GM18909 (cell line): Measurements from ENCODE around the gene C22orf39.
A peak's percentile ranks its signal among the peaks of the same experiment; 100 is the strongest.

Source experiments
- ATAC-seq: cut with Tn5 transposase; IDR thresholded peaks from one replicate; pipeline ENCODE4 v1.9.1; 2021; ENCODE audit warnings: mild to moderate bottlenecking; ENCODE audit not compliant: unreplicated experiment, poor library complexity

Gene C22orf39

DNA sequence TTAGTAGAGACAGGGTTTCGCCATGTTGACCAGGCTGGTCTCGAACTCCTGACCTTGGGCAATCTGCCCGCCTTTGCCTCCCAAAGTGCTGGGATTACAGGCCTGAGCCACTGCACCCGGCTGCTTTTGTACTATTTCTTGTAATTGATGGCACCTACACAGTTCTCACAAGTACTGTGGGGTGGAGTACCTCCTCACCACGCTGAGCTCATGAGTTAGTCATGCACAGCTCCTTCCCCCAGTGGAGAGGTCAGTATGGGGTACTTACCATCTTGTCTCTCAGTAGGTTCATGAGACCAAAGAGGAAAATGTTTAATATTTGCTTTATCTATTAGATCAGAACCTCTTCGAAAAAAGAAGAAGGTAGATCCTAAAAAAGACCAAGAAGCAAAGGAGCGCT is 13.1 kb downstream of the C22orf39 start:
- no peak for ATAC-seq

DNA sequence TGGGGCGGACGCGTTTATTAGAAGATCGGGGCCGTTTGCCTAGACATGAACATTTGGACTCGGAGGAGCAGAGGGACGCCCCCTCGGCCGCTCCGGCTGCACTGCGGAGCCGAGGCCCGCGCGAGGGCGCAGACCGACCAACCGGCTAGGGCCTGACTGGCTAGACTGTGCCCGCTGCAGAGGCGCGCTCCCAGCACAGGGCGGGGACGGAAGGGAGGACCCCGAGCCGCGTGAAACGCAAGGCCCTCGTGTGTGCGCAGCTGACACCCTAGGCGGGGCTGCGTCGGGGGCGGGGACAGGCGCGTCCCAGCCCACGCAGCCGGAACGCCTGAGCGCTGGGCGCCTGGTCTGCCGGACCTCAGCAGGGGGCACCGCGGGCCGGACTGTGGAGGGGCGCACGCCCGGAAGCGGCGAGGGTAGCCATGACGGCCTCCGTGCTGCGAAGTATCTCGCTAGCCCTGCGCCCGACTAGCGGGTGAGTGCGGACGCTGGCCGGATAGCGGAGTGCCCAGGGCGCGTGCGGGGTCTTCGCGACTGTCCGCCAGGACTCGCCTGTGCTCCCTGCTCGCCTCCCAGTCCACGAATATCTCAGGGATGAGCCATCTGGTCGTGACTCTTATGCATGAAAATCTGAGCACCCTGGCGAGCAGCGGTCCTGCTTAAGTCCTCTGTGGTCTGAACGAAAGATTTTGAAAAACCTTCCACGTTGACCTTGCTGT is 15.2 kb downstream of the C22orf39 start, which contains the start of gene MRPL40:
Gene MRPL40, plus strand, starts transcription at position 413 of the 719 bp plus-strand sequence. Its CDS starts 10 bp downstream, at position 423.
- peak; percentile 83 for ATAC-seq

DNA sequence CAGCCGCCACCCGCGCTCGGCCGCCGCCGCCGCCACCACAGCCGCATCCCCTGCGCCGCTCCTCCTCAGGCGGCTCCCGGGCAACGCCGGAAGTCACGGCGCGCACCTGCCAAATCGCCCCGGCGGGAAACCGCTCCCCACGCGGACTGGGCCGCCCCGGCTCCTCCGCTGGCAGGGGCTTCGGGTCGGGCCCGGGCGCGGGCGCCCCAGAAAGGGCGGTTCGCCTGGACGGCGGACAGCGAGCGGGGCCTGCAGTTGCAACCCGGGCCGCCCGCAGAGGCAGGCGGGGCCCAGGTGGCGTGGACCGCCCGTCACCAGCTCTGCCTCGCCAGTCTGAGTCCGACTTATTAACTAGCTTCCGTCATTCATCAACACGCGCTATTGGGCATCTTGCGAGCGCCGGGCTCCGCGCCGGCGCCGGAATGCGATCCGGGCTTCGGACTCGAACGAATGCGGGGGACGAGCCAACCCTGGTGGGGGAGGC is 15.8 kb downstream of the C22orf39 start, which contains the start of gene HIRA:
Gene HIRA, minus strand, starts transcription at position 85 of the 484 bp plus-strand sequence. CDS start 257 bp downstream, outside the sequence.
- ATAC-seq: peak; percentile 57

DNA sequence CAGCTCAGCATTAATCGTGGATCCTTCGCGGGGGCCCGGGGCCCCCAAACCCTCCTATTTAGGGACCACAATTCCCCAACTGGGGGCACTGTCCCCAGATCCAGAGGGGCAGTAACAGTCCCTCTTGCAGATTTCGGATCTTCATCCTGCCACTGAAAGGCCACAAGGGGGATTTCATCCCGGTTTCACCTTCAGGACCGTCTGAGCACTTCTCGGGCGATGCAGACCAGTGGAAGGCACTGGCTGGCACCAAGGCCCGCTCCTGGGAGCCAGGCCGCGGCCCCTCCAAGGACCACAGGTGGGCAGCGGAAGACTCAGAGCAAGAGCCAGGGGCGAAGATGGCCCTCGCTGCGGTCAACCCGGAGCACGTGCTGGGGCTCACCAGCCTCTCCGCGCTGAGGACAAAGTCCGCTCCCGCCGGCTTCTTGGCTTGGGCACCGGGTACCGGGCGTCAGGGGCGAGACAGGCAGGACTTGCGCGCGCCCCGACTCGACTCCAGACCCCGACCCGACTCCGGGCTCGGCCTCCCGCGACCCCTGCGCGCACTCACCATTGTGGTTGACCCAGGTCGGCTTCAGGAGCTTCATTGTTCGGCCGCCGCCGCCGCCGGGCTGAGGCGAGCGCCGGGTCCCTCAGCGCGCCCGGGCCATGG is 16.5 kb downstream of the C22orf39 start:
- ATAC-seq: peak; percentile 13

DNA sequence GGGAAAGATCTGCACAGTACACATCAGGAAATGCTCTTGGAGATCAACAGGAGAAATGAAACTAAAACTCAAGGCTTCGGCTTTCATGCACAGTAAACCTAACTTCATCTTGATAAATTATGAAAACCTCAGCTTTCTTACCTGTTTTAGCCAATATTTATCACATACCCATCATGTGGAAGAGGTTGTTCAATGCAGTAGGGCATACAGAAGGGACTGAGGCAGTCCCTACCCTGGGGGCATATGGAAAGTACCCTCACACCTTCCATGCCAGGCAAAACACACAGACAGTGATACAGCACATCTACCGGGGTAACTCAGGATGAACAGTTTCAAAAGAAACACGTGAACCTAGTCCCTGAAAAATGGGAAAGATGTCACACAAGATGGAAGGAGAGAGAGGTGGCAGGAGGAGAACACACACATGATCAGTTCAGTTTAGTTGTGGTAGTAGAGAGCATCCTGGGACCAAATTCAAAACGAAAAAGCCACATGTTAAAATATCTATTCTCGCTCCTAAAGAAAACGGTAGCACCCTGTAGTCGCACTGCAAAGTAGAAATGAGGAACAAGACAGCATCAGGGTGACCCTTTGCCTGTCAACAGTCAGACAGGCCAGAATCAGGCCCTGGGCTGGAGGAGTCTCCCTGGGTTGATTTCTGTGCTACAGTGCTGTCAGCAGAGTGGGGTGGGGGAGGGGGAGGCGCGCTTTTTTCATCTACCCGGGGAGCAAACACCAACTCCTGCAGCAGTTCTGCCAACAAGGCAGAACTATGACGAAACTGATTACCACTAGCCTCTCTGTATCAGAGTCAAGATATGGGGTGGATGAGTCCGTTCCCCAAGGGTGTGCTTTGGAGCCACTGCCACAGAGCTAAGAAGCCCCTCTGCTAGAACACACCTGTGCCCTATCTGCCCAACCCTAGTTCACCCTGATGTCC is 17.3 kb downstream of the C22orf39 start:
- ATAC-seq: no peak

DNA sequence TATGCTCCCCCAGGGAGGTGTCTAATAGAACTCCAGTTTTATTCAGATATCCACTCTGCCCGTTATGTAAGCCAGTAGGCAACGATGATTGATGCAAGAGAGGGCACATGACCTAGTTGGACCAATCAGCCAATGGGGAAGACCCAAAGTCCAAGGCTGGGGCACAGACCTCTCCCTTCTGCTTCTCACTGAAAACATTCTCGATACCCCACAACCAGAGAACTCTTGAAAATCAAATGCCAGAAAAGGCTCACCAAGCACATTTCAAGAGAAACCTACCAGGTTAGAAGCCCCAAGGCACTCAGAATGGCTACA is 23.4 kb downstream of the C22orf39 start:
- no peak for ATAC-seq

DNA sequence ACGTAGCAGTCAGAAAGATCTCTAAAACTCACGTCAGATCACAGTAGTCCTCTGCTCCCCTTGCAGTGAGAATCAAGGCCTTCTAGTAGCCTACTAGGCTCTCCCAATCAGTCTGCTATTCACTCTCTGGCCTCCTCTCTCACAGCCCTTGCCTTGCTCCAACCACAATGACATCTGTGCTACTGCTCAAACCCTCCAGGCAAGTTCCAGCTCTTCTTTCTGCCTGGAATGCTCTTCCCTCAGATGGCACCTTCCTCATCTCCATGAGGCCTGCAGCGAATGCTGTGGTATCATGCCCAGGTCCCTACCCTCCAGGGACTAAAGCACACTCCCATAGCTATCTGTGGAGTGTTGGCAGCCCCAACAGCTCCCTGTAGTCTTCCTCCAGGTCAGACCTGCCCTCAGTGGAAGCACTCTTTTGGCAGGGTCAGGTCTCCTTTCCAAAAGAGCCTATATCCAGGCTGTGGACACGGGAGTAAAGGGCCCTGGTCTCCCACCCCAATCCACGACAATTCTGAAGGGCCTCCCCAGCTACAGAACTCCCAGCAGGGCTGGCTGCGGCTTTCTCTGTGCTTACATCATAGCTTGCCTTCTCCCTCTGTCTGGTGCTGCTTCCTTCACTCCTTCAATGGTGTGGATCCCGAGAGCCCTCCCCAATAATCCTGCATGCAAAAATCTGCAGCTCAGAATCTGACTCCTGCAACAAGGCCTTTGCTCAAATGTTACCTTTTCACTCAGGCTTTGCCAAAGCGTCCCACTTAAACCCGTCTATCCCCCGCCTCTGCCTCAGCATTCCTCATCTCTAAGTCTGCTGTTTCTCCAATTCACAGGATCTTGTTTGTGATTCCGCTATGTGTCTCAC is 24.8 kb downstream of the C22orf39 start:
- ATAC-seq: no peak

DNA sequence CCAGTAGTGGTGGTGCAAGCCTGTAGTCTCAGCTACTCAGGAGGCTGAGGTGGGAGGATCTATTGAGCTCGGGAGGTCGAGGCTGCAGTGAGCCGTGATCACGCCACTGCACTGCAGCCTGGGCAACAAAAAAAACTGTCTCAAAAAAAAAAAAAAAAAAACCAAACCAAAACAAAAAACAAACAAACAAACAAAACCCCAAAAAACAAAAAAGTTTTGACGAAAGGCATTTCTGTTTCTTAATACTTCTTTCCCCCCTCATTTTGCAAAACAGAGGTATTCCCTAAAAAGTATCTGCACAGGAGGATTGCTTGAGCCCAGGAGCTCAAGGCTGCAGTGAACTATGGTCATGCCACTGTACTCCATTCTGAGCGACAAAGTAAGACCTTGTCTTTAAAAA is 27.2 kb downstream of the C22orf39 start:
- ATAC-seq: no peak

DNA sequence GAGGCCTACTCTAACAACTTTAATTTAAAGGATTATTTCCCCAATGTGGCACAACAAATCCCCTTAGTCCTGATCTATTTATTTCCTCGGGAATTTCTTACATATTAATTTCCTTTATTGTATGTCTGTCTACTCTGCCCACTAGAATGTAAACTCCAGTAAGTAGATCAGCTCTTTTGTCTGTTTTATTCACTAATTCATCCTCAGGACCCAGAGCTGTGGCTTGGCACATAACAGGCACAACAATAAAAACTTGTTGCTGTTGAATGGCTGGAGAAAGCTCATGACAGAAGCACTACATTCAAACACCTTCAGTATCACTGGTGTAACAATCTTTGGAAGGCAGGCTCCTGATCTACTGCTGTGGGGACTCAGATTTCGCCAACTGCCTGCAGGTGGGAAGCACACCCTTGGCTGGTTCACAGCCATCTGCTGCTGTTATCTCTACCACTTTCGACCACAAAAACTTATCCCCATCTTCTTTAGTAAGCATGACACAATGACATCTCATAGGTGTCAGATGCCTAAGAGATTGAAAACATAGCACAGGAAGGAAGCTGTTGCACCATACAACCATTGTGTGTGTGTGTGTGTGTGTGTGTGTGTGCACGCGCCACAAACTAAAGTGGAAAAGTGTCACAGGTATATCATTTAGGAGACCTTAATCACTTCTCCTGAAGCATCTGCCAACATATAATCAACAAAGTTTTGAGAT is 27.9 kb downstream of the C22orf39 start:
- peak; percentile 53 for ATAC-seq

DNA sequence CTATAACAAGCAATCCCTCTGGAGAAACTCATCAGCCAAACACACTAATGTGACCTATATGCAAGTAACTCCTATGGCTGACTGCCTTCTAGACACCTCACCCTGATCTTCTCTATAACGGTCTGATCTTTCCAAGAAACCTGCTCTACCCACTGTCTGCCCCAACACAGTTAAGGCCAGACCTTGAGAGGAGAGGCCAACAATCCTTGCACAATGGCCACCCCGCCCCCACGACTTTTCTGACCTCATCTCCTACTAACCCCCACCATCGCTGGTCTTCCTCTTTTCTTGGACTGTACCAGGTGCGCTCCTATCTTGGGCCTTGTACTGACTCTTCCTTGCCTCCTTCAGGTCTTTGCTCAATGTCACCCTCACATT is 28.4 kb downstream of the C22orf39 start:
- ATAC-seq: no peak

DNA sequence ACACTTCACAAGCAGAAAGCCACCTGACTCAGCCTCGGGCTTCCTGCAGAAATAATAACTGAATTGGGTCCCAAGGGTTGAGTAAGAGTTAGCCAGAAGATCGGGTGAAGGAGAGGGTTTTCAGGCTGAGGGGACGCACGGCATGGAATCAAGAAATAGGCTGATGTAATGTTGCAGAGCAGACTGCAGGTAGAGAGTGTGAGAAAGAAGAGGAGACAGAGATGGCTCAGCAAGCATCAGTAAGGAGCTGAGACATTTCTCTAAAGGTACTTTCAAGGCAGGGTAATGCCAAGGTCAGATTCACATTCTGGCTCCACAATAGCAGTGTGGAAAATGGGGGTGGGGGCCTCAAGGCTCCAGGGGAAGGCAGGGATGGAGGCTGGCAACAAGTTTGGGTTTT is 34.6 kb downstream of the C22orf39 start:
- no peak for ATAC-seq

DNA sequence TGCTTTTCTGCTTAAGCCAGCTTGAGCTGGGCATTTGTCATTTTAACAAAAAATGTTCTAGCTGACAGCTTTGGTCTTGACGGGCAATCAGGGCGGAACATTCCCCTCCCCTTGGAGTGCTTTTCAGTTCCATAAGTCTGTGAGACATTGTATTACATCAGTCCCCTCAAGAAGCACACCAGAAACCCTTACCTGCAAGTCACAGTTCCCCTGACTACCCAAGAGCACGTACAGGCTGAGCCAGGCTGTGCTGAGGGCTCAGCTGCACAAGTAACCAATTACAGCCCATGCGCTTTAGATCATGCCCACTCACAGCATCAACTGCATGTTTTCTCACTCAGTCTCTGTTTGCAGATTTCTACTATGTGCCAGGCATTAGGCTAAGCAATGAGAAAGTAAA is 35.0 kb downstream of the C22orf39 start:
- no peak for ATAC-seq

DNA sequence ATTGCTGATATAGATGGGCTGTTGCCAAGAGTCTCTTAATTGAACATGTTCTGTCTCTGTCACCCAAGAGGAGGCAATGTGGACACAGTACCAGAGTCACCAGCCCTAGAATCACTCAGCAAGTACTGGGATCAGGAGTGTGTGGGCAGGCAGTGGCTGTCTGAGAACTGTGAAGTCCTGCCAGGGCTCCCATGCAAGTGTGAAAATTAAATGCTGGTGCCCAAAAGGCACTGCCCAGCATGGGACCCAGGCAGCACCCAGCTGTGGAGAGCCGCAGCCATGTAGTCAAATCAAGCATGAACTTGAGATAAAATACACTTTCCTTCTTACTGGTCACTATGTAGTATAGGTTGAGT is 35.8 kb downstream of the C22orf39 start:
- ATAC-seq: no peak

DNA sequence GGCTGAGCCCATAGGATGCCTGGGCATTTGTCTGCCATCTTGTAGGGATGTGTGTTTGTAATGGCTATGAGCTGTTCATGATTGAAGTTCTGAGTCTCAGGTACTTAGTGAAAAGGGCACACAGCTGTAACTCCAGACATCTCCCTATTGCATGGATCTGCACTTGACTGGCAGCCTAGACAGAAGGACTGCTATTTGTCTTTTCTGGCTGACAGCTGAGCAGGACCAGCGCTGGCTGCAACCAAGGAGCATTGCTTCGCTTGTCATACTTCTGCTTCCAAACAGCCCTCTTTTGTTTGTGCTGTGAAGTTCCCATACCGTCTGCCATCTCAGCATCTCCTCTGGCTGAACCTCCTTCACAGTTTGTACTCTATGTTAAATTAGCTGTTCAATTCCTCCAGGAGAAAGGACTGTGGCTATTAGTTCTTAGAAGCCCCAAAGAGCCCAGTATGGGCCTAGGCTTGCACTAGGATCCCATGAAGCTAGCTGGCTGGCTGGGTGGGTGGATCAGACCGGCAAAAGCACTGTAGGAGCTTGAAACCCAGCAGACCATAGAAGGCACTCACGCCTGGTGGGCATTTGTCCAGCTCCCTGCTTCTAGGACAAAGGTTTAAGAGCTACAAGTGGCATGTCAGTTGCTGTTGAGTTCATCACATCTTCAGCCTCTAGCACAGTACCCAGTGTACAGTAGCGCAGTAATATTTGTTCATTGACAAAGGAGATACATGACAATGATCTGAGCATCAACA is 36.4 kb downstream of the C22orf39 start:
- no peak for ATAC-seq

DNA sequence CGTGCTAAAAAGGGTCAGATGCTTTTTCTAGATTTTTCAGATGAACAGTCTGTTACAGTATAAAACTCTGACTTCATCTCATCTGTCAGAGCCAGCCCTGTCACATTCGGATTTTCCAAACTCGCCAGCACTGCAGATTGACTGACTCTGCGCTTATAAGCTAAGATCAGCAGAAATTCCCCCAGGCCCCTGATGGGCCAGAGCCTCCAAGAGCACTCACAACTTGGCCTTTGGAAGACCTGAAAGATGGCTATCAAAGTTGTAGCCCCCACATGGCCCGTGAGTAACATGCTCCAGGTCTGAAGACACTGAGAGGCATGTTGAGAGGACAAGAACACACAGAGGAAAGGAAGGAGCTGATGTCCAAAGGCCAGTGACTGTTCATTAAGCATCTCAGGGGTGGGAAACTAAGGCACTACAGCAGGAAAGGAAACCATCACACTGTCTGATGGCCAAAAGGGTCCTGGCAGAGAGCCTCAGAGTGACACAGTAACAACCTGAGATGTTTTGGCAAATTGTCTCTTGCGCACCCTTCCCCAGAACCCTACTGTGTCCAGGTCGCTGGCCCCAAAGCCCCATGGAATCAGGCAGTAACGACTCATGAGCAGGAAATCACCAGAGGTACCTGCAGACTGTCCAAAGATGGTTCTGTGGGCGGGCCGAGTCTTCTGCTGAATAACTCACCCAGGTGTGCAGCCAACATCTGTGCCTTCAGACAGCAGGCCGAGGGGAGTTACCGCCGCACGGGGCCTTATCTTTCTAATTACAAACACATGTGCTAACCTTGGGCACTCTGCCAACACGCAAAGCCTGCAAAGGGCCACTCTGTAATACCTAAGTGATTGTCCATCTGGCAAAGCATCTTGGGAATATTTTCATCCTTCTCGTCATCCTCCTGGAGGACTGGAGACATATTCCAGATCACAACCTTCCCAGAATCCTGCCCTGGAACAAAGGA is 39.6 kb downstream of the C22orf39 start:
- ATAC-seq: no peak

DNA sequence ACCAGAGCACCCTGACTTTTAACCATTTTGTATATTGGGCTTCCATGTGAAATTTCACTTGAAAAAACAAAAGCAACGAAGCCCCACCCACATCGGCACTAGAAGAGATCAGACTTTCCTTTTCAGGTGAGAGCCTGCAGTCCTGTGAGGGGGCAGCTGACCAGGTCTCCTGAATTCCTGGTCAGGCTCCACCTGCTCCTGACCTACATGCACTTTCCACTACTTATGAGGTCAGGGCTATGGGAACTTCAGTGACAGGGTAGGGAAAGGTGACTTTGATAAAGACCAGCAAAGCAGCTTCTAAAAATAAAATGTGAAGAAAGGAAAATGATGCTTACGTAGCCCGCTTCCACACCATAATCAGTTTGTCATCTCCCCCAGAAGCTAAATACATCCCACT is 40.7 kb downstream of the C22orf39 start:
- ATAC-seq: no peak

DNA sequence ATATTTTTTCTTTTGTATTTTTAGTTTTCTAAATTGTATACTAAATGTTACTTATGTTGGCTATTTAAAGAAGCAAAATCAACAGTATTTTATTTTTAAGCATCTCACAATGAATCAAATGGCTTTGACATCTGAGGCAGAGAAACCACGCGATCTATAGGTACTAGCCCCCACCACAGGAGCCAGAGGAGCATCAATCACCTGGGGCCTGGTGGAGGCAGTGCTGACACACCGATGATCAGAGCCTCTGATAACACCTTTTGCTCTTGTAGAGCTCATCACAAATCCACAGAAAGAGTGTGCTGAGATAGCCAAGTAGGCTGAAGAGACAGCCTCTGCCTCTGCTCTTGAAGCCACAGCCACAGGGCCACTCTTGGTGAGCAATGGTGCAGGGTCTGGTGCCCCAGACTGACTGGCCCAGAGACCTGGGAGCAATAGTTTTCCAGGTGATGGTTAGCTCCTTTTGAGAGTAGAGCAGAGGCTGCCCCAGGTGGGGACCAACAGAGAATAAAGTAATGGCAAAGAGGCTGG is 41.2 kb downstream of the C22orf39 start:
- ATAC-seq: no peak
